ENCODE results near the gene GRAMD1B.
A peak's percentile ranks its signal among the peaks of the same experiment; 100 is the strongest.
"Not testable (repeated sequence)": the region's sequence is repeated elsewhere in the genome, so short reads cannot be mapped to it uniquely, and the experiment has no call there.

GRAMD1B gene

GRCh38 chr11:123448823-123449222 lies 18.8 kb downstream of the GRAMD1B start:
- no peak for DNase-seq

DNA sequence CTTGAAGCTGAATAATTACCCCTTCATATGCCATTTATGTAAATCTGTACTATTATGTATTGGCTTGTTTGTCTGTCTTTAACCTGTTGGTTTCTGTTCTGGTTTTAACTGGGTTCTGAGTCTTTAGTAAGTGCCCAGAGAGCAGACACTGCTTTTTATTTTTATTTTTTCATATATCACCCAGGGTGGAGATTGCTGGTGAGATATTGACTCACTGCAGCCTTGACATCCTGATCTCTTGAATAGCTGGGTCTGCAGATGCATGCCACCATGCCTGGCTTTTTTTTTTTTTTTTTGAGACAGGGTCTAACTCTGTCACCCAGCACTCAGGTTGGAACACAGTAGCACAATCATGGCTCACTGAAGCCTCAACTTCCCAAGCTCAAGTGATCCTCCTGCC lies 19.4 kb downstream of the GRAMD1B start:
- DNase-seq, result no peak

DNA sequence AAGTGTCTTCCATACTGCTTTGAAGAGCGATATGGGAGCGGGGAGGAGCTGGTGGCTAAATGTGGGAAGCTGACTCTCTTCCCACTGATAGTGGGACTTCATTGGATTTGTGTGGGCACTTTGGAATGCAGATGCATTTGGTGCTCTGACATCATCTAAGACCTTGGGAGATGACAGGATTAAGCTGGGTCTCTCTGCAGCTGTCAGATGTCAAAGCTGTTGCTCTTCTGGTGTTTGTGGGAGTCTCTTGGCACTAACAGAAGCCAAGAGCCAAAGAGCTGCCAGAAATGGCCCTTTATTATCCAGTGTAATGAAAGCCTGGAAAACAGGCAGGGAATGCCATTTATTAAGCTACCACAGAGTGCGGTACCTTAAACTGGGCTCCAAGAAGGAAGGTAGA lies 20.6 kb downstream of the GRAMD1B start:
- DNase-seq, result no peak

GRCh38 chr11:123451183-123451781 lies 21.2 kb downstream of the GRAMD1B start:
- DNase-seq, result peak; percentile 49

DNA sequence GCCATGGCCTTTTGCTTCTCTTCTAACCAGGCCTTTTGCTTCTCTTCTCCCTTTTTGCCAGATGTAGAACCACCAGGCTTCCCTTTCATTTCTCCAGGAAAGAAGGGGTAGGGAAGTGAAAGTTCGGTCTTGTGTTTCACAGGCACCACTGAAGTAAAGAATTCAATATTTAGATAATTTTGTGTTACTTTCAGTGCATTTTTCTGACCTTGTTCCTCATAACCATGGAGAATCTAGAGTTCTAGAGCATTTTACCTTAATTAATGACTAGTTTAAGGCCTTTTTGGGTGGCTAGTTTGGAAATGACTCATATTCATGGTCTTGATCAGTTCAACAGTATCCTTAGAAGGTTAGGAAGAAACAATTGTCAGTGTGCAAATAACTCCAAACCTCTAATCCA lies 22.7 kb downstream of the GRAMD1B start:
- no peak for DNase-seq

- DNase-seq, result peak; percentile 21
Measured at GRCh38 chr11:123454060-123454651, 24.1 kb downstream of the GRAMD1B start.

GRCh38 chr11:123454796-123455195 lies 24.7 kb downstream of the GRAMD1B start:
- DNase-seq, result no peak

GRCh38 chr11:123456448-123456847 lies 26.4 kb downstream of the GRAMD1B start:
- DNase-seq, result not testable (repeated sequence)

- DNase-seq, result no peak
Measured at GRCh38 chr11:123457187-123457770, 27.2 kb downstream of the GRAMD1B start.

DNA sequence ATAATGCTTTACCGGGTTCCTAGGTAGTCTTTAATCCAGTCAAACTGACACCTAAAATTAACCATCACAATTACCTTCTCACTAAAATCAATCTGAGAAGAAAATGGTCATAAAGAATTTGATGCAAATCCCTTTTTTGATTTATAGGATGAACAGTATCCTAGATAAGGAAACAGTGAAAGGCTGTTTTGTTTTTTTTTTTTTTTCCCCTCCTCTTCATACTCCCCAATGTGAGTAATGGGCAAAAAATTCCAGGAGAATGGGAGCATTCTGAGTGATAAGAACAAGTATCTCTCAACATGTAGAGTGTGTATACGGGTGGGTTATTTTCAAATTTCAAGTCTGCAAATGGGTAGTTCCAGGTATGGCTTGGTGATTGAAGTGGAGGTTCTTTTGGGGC lies 28.4 kb downstream of the GRAMD1B start:
- DNase-seq, result no peak

DNA sequence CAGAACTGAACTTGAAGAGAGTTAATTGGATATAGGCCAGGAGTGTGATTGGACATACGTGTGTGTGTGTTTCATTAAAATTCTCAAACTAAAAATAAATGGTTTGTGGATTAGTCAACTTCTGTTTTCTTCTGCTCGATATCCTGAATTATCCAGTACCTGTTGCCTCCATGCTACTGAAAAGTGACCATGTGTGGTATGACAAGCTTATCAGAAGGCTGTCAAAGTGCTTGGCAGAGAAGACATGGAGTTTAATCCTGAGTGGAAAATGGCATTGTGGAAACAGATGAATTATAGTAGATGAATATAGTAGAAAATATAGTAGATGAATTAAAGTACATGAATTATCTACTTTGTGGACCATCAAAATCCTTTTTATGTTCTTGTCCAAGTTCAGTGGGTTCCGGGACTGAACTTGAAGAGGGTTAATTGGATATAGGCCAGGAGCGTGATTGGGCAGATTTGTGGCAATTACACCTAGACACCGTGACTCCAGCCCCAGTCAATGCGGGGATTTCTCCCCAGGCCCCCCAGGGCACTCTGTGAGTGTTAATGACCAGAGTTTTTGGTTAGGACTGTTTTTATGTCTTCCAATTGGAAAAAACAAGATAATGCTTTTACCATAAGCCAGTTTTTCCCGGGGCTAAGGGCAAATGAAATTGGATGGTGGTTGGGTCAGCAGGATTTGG lies 30.1 kb downstream of the GRAMD1B start:
- no peak for DNase-seq

DNA sequence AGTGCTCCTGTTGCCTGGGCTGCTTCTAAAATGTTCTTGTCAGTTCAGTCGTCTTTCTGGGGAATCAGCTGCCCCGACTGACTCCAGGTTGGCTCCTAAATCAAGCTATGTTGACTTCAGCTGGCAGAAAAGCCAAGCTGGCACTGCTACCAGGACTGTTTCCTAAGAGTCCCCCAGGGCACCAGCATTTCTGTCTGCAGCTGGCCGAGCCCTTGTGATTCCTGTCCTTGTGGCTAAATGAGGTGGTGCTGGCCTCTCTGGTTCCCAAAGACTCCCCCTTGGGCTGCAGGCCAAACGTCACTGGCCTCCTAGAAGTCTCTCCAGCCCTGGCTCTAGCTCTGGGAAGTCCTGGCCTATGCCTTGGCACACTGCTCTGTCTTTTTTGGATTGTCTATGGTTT lies 31.1 kb downstream of the GRAMD1B start:
- no peak for DNase-seq

GRCh38 chr11:123465667-123466066 lies 35.6 kb downstream of the GRAMD1B start:
- DNase-seq, result not testable (repeated sequence)

- not testable (repeated sequence) for DNase-seq
Measured at GRCh38 chr11:123466172-123466571, 36.1 kb downstream of the GRAMD1B start.

DNA sequence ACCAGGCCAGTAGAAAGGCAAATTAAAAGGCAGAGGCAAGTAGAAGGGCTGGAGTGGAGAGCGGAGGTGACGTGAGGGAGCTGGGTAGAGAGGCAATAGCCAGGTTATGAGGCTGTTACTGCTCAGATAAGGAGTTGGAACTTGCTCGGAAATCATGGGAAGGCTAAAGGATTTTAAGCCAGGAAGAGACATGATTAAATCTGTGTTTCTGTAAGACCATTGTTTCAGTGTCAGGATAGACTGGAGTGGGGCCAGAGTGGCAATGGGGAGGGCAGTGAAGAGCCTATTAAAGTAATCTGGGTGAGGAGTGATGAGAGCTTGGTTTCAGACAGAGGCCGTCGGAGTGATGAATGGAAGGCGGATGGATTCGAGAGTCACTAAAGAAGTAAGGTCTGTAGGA lies 39.0 kb downstream of the GRAMD1B start:
- DNase-seq, result no peak

- no peak for DNase-seq
Measured at GRCh38 chr11:123469586-123469985, 39.5 kb downstream of the GRAMD1B start.

DNA sequence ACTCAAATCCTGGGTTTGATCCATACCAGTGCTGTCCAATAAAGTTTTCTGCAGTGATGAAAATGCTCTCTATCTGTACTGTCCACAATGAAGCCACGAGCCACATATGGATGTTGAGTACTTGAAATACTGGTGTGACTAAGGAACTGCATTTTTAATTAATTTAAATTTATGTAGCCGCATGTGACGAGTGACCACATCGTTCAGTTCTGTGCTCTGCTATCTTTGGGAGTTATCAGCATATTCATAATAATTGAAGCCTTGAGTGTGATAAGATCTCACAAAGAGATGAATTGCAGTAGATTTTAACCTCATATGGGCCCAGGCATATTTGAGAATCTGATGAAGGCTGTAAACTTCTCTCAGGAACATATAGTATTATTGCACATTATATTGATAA lies 40.8 kb downstream of the GRAMD1B start:
- no peak for DNase-seq

- no peak for DNase-seq
Measured at GRCh38 chr11:123472236-123472935, 42.3 kb downstream of the GRAMD1B start.

GRCh38 chr11:123473941-123474677 lies 44.0 kb downstream of the GRAMD1B start:
- no peak for DNase-seq

- no peak for DNase-seq
Measured at GRCh38 chr11:123474994-123475393, 44.9 kb downstream of the GRAMD1B start.

DNA sequence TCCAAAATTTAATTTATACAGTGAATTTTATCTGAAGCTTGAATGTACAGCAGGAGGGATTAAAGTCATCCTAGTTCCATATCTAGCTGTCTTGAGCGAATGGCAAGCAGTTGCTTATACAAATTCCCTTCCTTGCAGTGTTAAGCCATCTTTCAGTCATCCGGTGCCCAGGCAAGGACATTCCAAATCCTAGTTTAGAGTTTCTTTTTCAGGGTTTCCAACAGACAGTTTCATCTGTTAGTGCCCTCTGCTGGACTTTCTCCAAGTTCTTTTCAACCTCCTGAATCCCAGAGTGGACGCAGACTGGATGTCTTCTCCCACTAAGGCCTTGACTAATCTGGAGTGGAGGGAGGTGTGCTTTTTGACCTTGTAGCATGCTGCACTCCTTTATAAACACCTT lies 45.4 kb downstream of the GRAMD1B start:
- no peak for DNase-seq

DNA sequence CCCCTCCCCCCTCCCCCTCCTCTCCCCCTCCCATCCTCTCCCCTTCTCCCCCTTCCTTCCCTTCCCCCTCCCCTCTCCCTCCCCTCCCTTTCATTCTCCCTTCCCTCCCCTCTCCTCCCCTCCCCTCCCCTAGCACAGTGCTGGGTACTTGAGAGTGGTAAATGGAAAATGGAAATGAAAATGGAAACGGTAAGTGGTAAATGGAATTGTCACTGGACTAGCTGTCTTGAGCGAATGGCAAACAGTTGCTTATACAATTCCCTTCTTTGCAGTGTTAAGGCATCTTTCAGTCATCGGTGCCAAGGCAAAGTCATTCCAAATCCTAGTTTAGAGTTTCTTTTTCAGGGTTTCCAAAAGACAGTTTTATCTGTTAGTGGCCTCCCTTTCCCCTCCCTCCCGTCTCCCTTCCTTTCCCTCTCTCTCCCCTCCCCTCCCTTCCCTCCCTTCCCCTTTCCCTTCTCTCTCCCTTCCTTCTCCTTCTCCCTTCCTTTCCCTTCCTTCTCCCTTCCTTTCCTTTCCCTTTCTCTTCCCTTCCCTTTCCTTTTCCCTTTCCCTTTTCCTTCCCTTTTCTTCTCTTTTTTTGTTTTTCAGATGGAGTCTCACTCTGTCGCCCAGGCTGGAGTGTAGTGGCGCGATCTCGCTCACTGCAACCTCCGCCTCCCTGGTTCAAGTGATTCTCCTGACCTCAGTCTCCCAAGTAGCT lies 47.3 kb downstream of the GRAMD1B start:
- no peak for DNase-seq
